ENCODE results near the gene IFNL4.

GRCh38 chr19:39207293-39207836, 41.3 kb downstream of the IFNL4 start:
- no peak for TF ChIP-seq CTCF (IDR thresholded peaks at IDR 0.05; ENCODE audit: insufficient read depth, low read length)
- TF ChIP-seq REST (IDR thresholded peaks at IDR 0.05; ENCODE audit: insufficient replicate concordance, low read depth), result no peak
- no peak for TF ChIP-seq GABPA (IDR thresholded peaks at IDR 0.05; ENCODE audit: low read depth)

Data from HL-60 (cell line).